ENCODE data around the gene MAP3K4.

Gene MAP3K4

GRCh38 chr6:161125591-161125990 lies 134.0 kb downstream of the MAP3K4 start:
- no peak for DNase-seq (ENCODE audit: low spot score)

GRCh38 chr6:161127071-161127740 lies 135.6 kb downstream of the MAP3K4 start:
- DNase-seq (ENCODE audit: low spot score), result no peak

- no peak for DNase-seq (ENCODE audit: low spot score)
Measured at GRCh38 chr6:161128230-161128629, 136.7 kb downstream of the MAP3K4 start.

- DNase-seq (ENCODE audit: low spot score), result no peak
Measured at GRCh38 chr6:161128680-161129196, 137.2 kb downstream of the MAP3K4 start.

- no peak for DNase-seq (ENCODE audit: low spot score)
Measured at GRCh38 chr6:161130541-161130940, 139.0 kb downstream of the MAP3K4 start.

- DNase-seq (ENCODE audit: low spot score), result no peak
Measured at GRCh38 chr6:161130967-161131766, 139.6 kb downstream of the MAP3K4 start.

GRCh38 chr6:161132384-161132783 lies 140.8 kb downstream of the MAP3K4 start:
- no peak for DNase-seq (ENCODE audit: low spot score)

- DNase-seq (ENCODE audit: low spot score), result no peak
Measured at GRCh38 chr6:161133963-161134362, 142.4 kb downstream of the MAP3K4 start.

GRCh38 chr6:161134550-161135298 lies 143.2 kb downstream of the MAP3K4 start:
- no peak for DNase-seq (ENCODE audit: low spot score)

- DNase-seq (ENCODE audit: low spot score), result no peak
Measured at GRCh38 chr6:161135695-161136591, 144.4 kb downstream of the MAP3K4 start.

GRCh38 chr6:161136655-161137054 lies 145.1 kb downstream of the MAP3K4 start:
- no peak for DNase-seq (ENCODE audit: low spot score)

GRCh38 chr6:161137320-161137719 lies 145.8 kb downstream of the MAP3K4 start:
- no peak for DNase-seq (ENCODE audit: low spot score)

GRCh38 chr6:161137839-161138542 lies 146.4 kb downstream of the MAP3K4 start:
- no peak for DNase-seq (ENCODE audit: low spot score)

- DNase-seq (ENCODE audit: low spot score), result no peak
Measured at GRCh38 chr6:161138543-161139303, 147.2 kb downstream of the MAP3K4 start.

GRCh38 chr6:161139304-161139765 lies 147.8 kb downstream of the MAP3K4 start:
- DNase-seq (ENCODE audit: low spot score), result no peak

GRCh38 chr6:161139766-161140553 lies 148.4 kb downstream of the MAP3K4 start:
- no peak for DNase-seq (ENCODE audit: low spot score)

GRCh38 chr6:161140554-161140875 lies 148.9 kb downstream of the MAP3K4 start:
- no peak for DNase-seq (ENCODE audit: low spot score)

- no peak for DNase-seq (ENCODE audit: low spot score)
Measured at GRCh38 chr6:161141173-161141572, 149.6 kb downstream of the MAP3K4 start.

GRCh38 chr6:161142957-161143296 lies 151.4 kb downstream of the MAP3K4 start:
- DNase-seq (ENCODE audit: low spot score), result no peak

Measured in HuH-7.5 (cell line).